Astrocyte (in vitro differentiated cells and primary cell): ENCODE data around the gene LGALS1. TPM values are rescaled to one million over a fixed set of nuclear protein-coding genes. Genes with fewer than 3 reads are reported as not detected.

Experiments
- DNase-seq: peaks from one replicate; pipeline ENCODE4 v3.0.0-alpha.2; 2010; ENCODE audit warnings: low read depth
- FAIRE-seq: peaks from 2 replicates; lab custom pipeline; 2011; peaks lifted over from hg19 to GRCh38; lab: Jason Lieb, UNC
- H2AFZ ChIP-seq: 2 replicates; pipeline ENCODE4 v1.6.0; 2012; ENCODE audit warnings: low read depth, low read length, inconsistent platforms
- H3K27ac ChIP-seq: 2 replicates; pipeline ENCODE4 v1.5.1; 2011; ENCODE audit warnings: low read depth, low read length, inconsistent platforms
- H3K27me3 ChIP-seq: 2 replicates; pipeline ENCODE4 v1.6.0; 2011; ENCODE audit warnings: low read length, inconsistent platforms; ENCODE audit not compliant: insufficient read depth
- H3K36me3 ChIP-seq: 2 replicates; pipeline ENCODE4 v1.5.1; 2011; ENCODE audit warnings: low read length, inconsistent platforms; ENCODE audit not compliant: insufficient read depth
- H3K4me1 ChIP-seq: 2 replicates; pipeline ENCODE4 v1.5.1; 2011; ENCODE audit warnings: low read length, inconsistent platforms; ENCODE audit not compliant: insufficient read depth
- H3K4me2 ChIP-seq: 2 replicates; pipeline ENCODE4 v1.6.0; 2012; ENCODE audit warnings: low read length, inconsistent platforms
- H3K4me3 ChIP-seq: 2 replicates; pipeline ENCODE4 v1.5.1; 2011; ENCODE audit warnings: low read depth, mild to moderate bottlenecking, low read length, inconsistent platforms; ENCODE audit not compliant: insufficient read depth
- H3K79me2 ChIP-seq: 2 replicates; pipeline ENCODE4 v1.6.0; 2012; ENCODE audit warnings: mild to moderate bottlenecking, low read length, inconsistent platforms; ENCODE audit not compliant: insufficient read depth
- H3K9ac ChIP-seq: 2 replicates; pipeline ENCODE4 v1.6.0; 2012; ENCODE audit warnings: mild to moderate bottlenecking, low read length, inconsistent platforms
- H3K9me3 ChIP-seq: 2 replicates; pipeline ENCODE4 v1.5.1; 2012; ENCODE audit warnings: low read depth, mild to moderate bottlenecking, low read length, inconsistent platforms; ENCODE audit not compliant: insufficient read depth
- H4K20me1 ChIP-seq: 2 replicates; pipeline ENCODE4 v1.6.0; 2012; ENCODE audit warnings: low read length, inconsistent platforms; ENCODE audit not compliant: insufficient read depth
- H3K27ac Mint-ChIP-seq: one replicate; pipeline ENCODE4 v1.8.0; 2021; ENCODE audit warnings: mild to moderate bottlenecking, mixed read lengths; ENCODE audit not compliant: unreplicated experiment
- H3K27me3 Mint-ChIP-seq: one replicate; pipeline ENCODE4 v1.8.0; 2021; ENCODE audit warnings: low read depth, mixed read lengths; ENCODE audit not compliant: unreplicated experiment
- H3K36me3 Mint-ChIP-seq: one replicate; pipeline ENCODE4 v1.8.0; 2021; ENCODE audit warnings: low read depth, mixed read lengths; ENCODE audit not compliant: unreplicated experiment
- H3K4me1 Mint-ChIP-seq: one replicate; pipeline ENCODE4 v1.8.0; 2021; ENCODE audit warnings: low read depth, mixed read lengths; ENCODE audit not compliant: unreplicated experiment
- H3K4me3 Mint-ChIP-seq: one replicate; pipeline ENCODE4 v1.8.0; 2021; ENCODE audit warnings: mild to moderate bottlenecking, moderate library complexity, mixed read lengths; ENCODE audit not compliant: unreplicated experiment
- H3K9me3 Mint-ChIP-seq: one replicate; pipeline ENCODE4 v1.8.0; 2021; ENCODE audit warnings: mild to moderate bottlenecking, mixed read lengths; ENCODE audit not compliant: unreplicated experiment
- CTCF ChIP-seq: IDR thresholded peaks from 2 replicates; pipeline ENCODE4 v1.5.1; 2011; ENCODE audit warnings: low read depth, mild to moderate bottlenecking, inconsistent platforms, low read length, moderate library complexity; ENCODE audit not compliant: insufficient read depth
- EZH2 ChIP-seq: IDR thresholded peaks from 2 replicates; pipeline ENCODE4 v1.6.1; 2012; ENCODE audit warnings: mild to moderate bottlenecking, low read length, inconsistent platforms; ENCODE audit not compliant: insufficient read depth
- total RNA-seq: library from RNA; stranded (reverse); gene quantifications from 2 replicates; pipeline ENCODE4 v1.2.1, GENCODE V29; 2021

The LGALS1 gene
- total RNA-seq, 1 donor from 2014 or later: 240 TPM

DNA sequence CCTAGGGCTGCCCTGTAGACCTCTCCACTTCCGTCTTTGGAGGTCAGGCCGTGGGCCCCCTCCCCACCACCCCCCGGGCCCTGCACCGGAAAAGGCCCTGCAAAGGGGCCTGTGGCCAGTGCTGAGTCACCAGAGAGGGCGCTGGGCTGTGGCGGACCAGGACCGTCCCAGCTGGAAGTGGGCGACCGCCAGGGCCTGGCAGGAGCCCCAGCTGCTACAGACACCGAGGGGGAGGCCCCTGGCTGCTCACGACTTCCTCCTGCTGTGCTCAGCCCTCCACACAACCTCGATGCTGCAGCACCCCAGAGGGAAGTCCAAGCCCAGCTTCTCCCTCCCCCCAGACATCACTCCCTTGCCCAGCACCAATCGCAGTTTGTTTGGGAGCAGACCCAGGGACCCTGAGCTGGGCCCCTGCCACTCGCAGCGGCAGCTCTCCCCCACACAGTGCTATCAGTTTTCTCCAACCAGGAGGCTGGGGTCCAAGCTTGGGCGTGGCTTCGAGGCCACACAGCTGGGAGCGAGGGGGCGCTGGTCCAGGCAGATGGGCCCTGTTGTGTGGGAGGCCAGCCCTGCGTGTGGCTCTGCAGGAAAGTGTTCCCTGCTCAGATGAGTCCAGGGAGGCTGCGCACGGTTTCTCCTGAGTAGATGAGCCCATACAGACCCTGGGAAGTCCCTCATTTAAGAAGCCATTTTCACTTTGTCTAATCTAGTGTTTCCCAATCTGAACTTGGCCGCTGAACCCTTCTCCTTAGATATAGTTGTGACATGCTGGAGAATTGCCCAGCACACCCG is 41.6 kb upstream of the LGALS1 start:
- H3K9me3 Mint-ChIP-seq: no peaks in the 10 kb centered on the region

GRCh38 chr22:37634417-37634924 is 41.0 kb upstream of the LGALS1 start:
- Mint-ChIP-seq H3K36me3 (peaks cover 4% of the 10 kb centered on the region), H3K4me1 (peaks cover 32% of the 10 kb centered on the region), H3K4me3 (peak overlapping the region; percentile 54), H3K27me3 (no peaks in the 10 kb centered on the region), H3K9me3 (no peaks in the 10 kb centered on the region), H3K27ac (peak overlapping the region; percentile 86)
- Histone ChIP-seq H3K9me3 (no peaks in the 10 kb centered on the region), H3K4me2 (peak overlapping the region; percentile 79), H3K36me3 (no peaks in the 10 kb centered on the region), H3K79me2 (no peaks in the 10 kb centered on the region), H3K9ac (peak overlapping the region; percentile 38), H3K4me1 (peaks cover 46% of the 10 kb centered on the region), H4K20me1 (no peaks in the 10 kb centered on the region), H3K4me3 (no peak overlapping the region), H3K27me3 (no peaks in the 10 kb centered on the region), H3K27ac (peak overlapping the region; percentile 30), H2AFZ (no peak overlapping the region)
- TF ChIP-seq EZH2 (no peak), CTCF (no peak)
- FAIRE-seq: no peak
- DNase-seq: no peak

More for the DNA sequence above, 41.6 kb upstream of the LGALS1 start:
- H3K27me3 Mint-ChIP-seq: no peaks in the 10 kb centered on the region
- DNase-seq (peak; percentile 79), FAIRE-seq (peak; percentile 29)
- Histone ChIP-seq H3K27me3 (no peaks in the 10 kb centered on the region), H4K20me1 (no peaks in the 10 kb centered on the region), H2AFZ (peak overlapping the region; percentile 41), H3K9me3 (no peaks in the 10 kb centered on the region), H3K4me2 (peak overlapping the region; percentile 79), H3K4me3 (no peak overlapping the region), H3K27ac (peak overlapping the region; percentile 30), H3K9ac (peak overlapping the region; percentile 38), H3K36me3 (no peaks in the 10 kb centered on the region), H3K79me2 (no peaks in the 10 kb centered on the region), H3K4me1 (peaks cover 40% of the 10 kb centered on the region)
- H3K4me3 Mint-ChIP-seq: no peak overlapping the region
- TF ChIP-seq EZH2: no peak
- TF ChIP-seq CTCF: no peak
- peaks cover 32% of the 10 kb centered on the region for H3K4me1 Mint-ChIP-seq
- H3K27ac Mint-ChIP-seq: peak overlapping the region; percentile 86
- H3K36me3 Mint-ChIP-seq: peaks cover 6% of the 10 kb centered on the region

- TF ChIP-seq CTCF: no peak
- no peak for TF ChIP-seq EZH2
- H2AFZ ChIP-seq: no peak overlapping the region
- H3K9ac ChIP-seq: no peak overlapping the region
- H3K79me2 ChIP-seq: no peaks in the 10 kb centered on the region
- no peak overlapping the region for H3K4me3 ChIP-seq
- no peaks in the 10 kb centered on the region for H4K20me1 ChIP-seq
- FAIRE-seq (no peak), DNase-seq (no peak)
- no peaks in the 10 kb centered on the region for H3K27me3 ChIP-seq
- H3K27ac ChIP-seq: no peak overlapping the region
- no peaks in the 10 kb centered on the region for H3K27me3 Mint-ChIP-seq
- peak overlapping the region; percentile 79 for H3K4me2 ChIP-seq
- H3K36me3 ChIP-seq: no peaks in the 10 kb centered on the region
- H3K9me3 Mint-ChIP-seq: no peaks in the 10 kb centered on the region
- peaks cover 32% of the 10 kb centered on the region for H3K4me1 Mint-ChIP-seq
- peaks cover 4% of the 10 kb centered on the region for H3K36me3 Mint-ChIP-seq
- H3K27ac Mint-ChIP-seq: no peak overlapping the region
- no peaks in the 10 kb centered on the region for H3K9me3 ChIP-seq
- peaks cover 46% of the 10 kb centered on the region for H3K4me1 ChIP-seq
- no peak overlapping the region for H3K4me3 Mint-ChIP-seq
These were observed 40.3 kb upstream of the LGALS1 start for GRCh38 chr22:37635157-37635556.
